ENCODE measurements around the gene KLHL17.

The KLHL17 gene

GRCh38 chr1:960363-961131 lies at the start of gene KLHL17:
TSS of gene KLHL17 (plus strand) at chr1:960584. CDS start at chr1:960694, 110 bp downstream.
- DNase-seq (ENCODE audit: low read depth): peak; percentile 79

GRCh38 chr1:910881-911721 lies 49.3 kb upstream of the KLHL17 start:
- DNase-seq (ENCODE audit: low read depth): peak; percentile 64

- no peak for DNase-seq (ENCODE audit: low read depth)
These were observed 48.3 kb upstream of the KLHL17 start for GRCh38 chr1:911875-912739.

GRCh38 chr1:912740-913301 lies 47.6 kb upstream of the KLHL17 start:
- DNase-seq (ENCODE audit: low read depth): peak; percentile 33

GRCh38 chr1:913491-914130 lies 46.8 kb upstream of the KLHL17 start:
- no peak for DNase-seq (ENCODE audit: low read depth)

GRCh38 chr1:914131-914890 lies 46.1 kb upstream of the KLHL17 start:
- DNase-seq (ENCODE audit: low read depth): no peak

GRCh38 chr1:914891-915280 lies 45.5 kb upstream of the KLHL17 start:
- DNase-seq (ENCODE audit: low read depth): no peak

GRCh38 chr1:915295-916172 lies 44.9 kb upstream of the KLHL17 start:
- DNase-seq (ENCODE audit: low read depth): no peak

- DNase-seq (ENCODE audit: low read depth): no peak
These were observed 44.0 kb upstream of the KLHL17 start for GRCh38 chr1:916173-917075.

GRCh38 chr1:917076-917459 lies 43.3 kb upstream of the KLHL17 start:
- DNase-seq (ENCODE audit: low read depth): no peak

- DNase-seq (ENCODE audit: low read depth): no peak
These were observed 42.8 kb upstream of the KLHL17 start for GRCh38 chr1:917466-918091.

GRCh38 chr1:918353-918752 lies 42.0 kb upstream of the KLHL17 start:
- no peak for DNase-seq (ENCODE audit: low read depth)

- no peak for DNase-seq (ENCODE audit: low read depth)
These were observed 41.5 kb upstream of the KLHL17 start for GRCh38 chr1:918843-919242.

GRCh38 chr1:919271-919872 lies 41.0 kb upstream of the KLHL17 start:
- no peak for DNase-seq (ENCODE audit: low read depth)

GRCh38 chr1:920010-920409 lies 40.4 kb upstream of the KLHL17 start:
- DNase-seq (ENCODE audit: low read depth): no peak

GRCh38 chr1:920521-920920 lies 39.9 kb upstream of the KLHL17 start:
- DNase-seq (ENCODE audit: low read depth): no peak

- peak; percentile 79 for DNase-seq (ENCODE audit: low read depth)
These were observed 39.2 kb upstream of the KLHL17 start for GRCh38 chr1:921011-921837.

Measured in ELR (cell line).